Thoracic aorta (tissue), 2 donors: ENCODE measurements around the gene CHAF1A. TPM values are rescaled to one million over a fixed set of nuclear protein-coding genes. Genes with fewer than 3 reads are reported as not detected.

Experiments
- ATAC-seq: fragments of 150-250 bp; one replicate; pipeline ENCODE4 v1.8.0; 2017; ENCODE audit warnings: low read depth; ENCODE audit not compliant: insufficient number of reproducible peaks, low FRiP score
- DNase-seq: peaks from one replicate; pipeline ENCODE4 v3.0.0-alpha.2; 2020; ENCODE audit warnings: low spot score
- H3K27ac ChIP-seq, 2 donors: fragments of 200-600 bp; sonication (generic); 1 replicate in 1 of 2; 2 replicates in 1 of 2; pipeline ENCODE4 v1.5.1; 2016; ENCODE audit warnings: mild to moderate bottlenecking in 2 of 2, moderate library complexity in 2 of 2
- H3K27me3 ChIP-seq: fragments of 200-600 bp; sonication (generic); replicated peaks from 2 replicates; pipeline ENCODE4 v1.6.0; 2016; ENCODE audit warnings: mild to moderate bottlenecking; ENCODE audit not compliant: insufficient read depth
- H3K36me3 ChIP-seq: fragments of 200-600 bp; sonication (generic); one replicate; pipeline ENCODE4 v1.5.1; 2016
- H3K4me1 ChIP-seq, 2 donors: fragments of 200-600 bp; sonication (generic); 1 replicate in 1 of 2; 2 replicates in 1 of 2; pipeline versions ENCODE4 v1.5.1 to v1.6.0; 2016; ENCODE audit warnings: low read depth in 2 of 2, mild to moderate bottlenecking in 1 of 2; ENCODE audit not compliant: control insufficient read depth in 1 of 2
- H3K4me3 ChIP-seq: fragments of 200-600 bp; sonication (generic); 2 replicates; pipeline ENCODE4 v1.5.1; 2016; ENCODE audit warnings: mild to moderate bottlenecking
- H3K9me3 ChIP-seq: fragments of 200-600 bp; sonication (generic); 2 replicates; pipeline ENCODE4 v1.5.1; 2016
- CTCF ChIP-seq: fragments of 200-600 bp; sonication (generic); IDR thresholded peaks from one replicate; pipeline ENCODE4 v1.5.1; 2019; ENCODE audit warnings: antibody characterized with exemption
- total RNA-seq, 2 donors: library from RNA; depleted of rRNA; stranded (reverse); fragments of >200 nt; gene quantifications; one replicate each; pipeline versions ENCODE4 v1.1.0 to v1.2.3, GENCODE V29; 2016

The CHAF1A gene
- total RNA-seq, 2 donors from 2014 or later: 3.2 to 5.8 TPM

GRCh38 chr19:4390017-4390566 is 12.3 kb upstream of the CHAF1A start:
- no peaks in the 10 kb centered on the region for H3K36me3 ChIP-seq
- TF ChIP-seq CTCF: no peak
- no peaks in the 10 kb centered on the region for H3K27me3 ChIP-seq
- H3K4me3 ChIP-seq: peak overlapping the region; percentile 56
- DNase-seq (no peak), ATAC-seq (no peak)
- peak overlapping the region; percentile 9 to 56 for H3K27ac ChIP-seq
- peaks cover 53 to 70% of the 10 kb centered on the region in 2 donors for H3K4me1 ChIP-seq
- H3K9me3 ChIP-seq: no peaks in the 10 kb centered on the region

- Histone ChIP-seq H3K27me3 (no peaks in the 10 kb centered on the region), H3K27ac (peak overlapping the region; percentile 9 to 56), H3K4me3 (peak overlapping the region; percentile 56), H3K36me3 (no peaks in the 10 kb centered on the region), H3K4me1 (peaks cover 53 to 70% of the 10 kb centered on the region in 2 donors), H3K9me3 (no peaks in the 10 kb centered on the region)
- TF ChIP-seq CTCF: no peak
- DNase-seq: no peak
- no peak for ATAC-seq
Measured at GRCh38 chr19:4390567-4391305, 11.7 kb upstream of the CHAF1A start.

- peaks cover 53 to 70% of the 10 kb centered on the region in 2 donors for H3K4me1 ChIP-seq
Measured at GRCh38 chr19:4391306-4391693, 11.1 kb upstream of the CHAF1A start.

GRCh38 chr19:4391701-4392483 is 10.5 kb upstream of the CHAF1A start:
- TF ChIP-seq CTCF: no peak
- peaks cover 53 to 74% of the 10 kb centered on the region in 2 donors for H3K4me1 ChIP-seq
- H3K27ac ChIP-seq: peak overlapping the region in 1 of 2 donors; percentile 56
- no peak for DNase-seq
- H3K27me3 ChIP-seq: no peaks in the 10 kb centered on the region
- no peaks in the 10 kb centered on the region for H3K9me3 ChIP-seq
- ATAC-seq: no peak
- no peaks in the 10 kb centered on the region for H3K36me3 ChIP-seq
- peak overlapping the region; percentile 7 for H3K4me3 ChIP-seq

More at GRCh38 chr19:4391306-4391693, 11.1 kb upstream of the CHAF1A start:
- Histone ChIP-seq H3K4me3 (peak overlapping the region; percentile 56), H3K9me3 (no peaks in the 10 kb centered on the region), H3K27me3 (no peaks in the 10 kb centered on the region), H3K27ac (peak overlapping the region; percentile 9 to 56), H3K36me3 (no peaks in the 10 kb centered on the region)
- ATAC-seq: no peak
- no peak for DNase-seq
- no peak for TF ChIP-seq CTCF
